Measurements from ENCODE around the gene HNRNPUL1. TPM values are rescaled to one million over a fixed set of nuclear protein-coding genes. Genes with fewer than 3 reads are reported as not detected.

Gene HNRNPUL1
- total and polyA plus RNA-seq, 2 experiments from 2014 or later = 111 to 112 TPM

GRCh38 chr19:41273076-41273475 is 8.9 kb downstream of the HNRNPUL1 start:
- H2AFZ ChIP-seq = no peak overlapping the region
- WGBS, 2 experiments (ENCODE audit: low coverage in 1 of 2, low lambda C conversion rate in 2 of 2, missing lambda C conversion rate in 2 of 2) = 80 to 81% methylated on average over 6 of the region's 6 CpGs
- peaks cover 88% of the 10 kb centered on the region for H3K79me2 ChIP-seq (ENCODE audit: insufficient read depth)
- no peaks in the 10 kb centered on the region for H3K9me3 ChIP-seq (ENCODE audit: low read depth)
- no peaks in the 10 kb centered on the region for H4K20me1 ChIP-seq (ENCODE audit: insufficient read depth)
- TF ChIP-seq EZH2 (IDR thresholded peaks at IDR 0.05; ENCODE audit: insufficient read depth, poor library complexity, severe bottlenecking) (no peak), EZH2phosphoT487 (IDR thresholded peaks at IDR 0.05; ENCODE audit: insufficient read depth, low read depth) (no peak)
- H3K9ac ChIP-seq = no peak overlapping the region
- in situ Hi-C loops (cut with MboI) = no loop called here
- H3K4me3 ChIP-seq = no peak overlapping the region
- no peak overlapping the region for H3K27ac ChIP-seq
- H3K9me2 ChIP-seq (ENCODE audit: insufficient read depth) = no peaks in the 10 kb centered on the region
- H3F3A ChIP-seq (ENCODE audit: insufficient read depth) = no peaks in the 10 kb centered on the region
- peaks cover 92% of the 10 kb centered on the region for H3K36me3 ChIP-seq (ENCODE audit: low read depth)
- H3K27me3 ChIP-seq (replicated peaks; ENCODE audit: insufficient read depth) = no peaks in the 10 kb centered on the region
- no peaks in the 10 kb centered on the region for H3K4me1 ChIP-seq (ENCODE audit: insufficient read depth)
- no peak for DNase-seq
- H3K4me2 ChIP-seq (ENCODE audit: unreplicated experiment) = no peak overlapping the region

- 93 to 97% methylated on average over 5 of the region's 5 CpGs for WGBS, 2 experiments (ENCODE audit: low coverage in 1 of 2, low lambda C conversion rate in 2 of 2, missing lambda C conversion rate in 2 of 2)
- peaks cover 85% of the 10 kb centered on the region for H3K79me2 ChIP-seq (ENCODE audit: insufficient read depth)
- in situ Hi-C loops (cut with MboI) = no loop called here
- H3K4me3 ChIP-seq = no peak overlapping the region
- peaks cover 92% of the 10 kb centered on the region for H3K36me3 ChIP-seq (ENCODE audit: low read depth)
- no peak overlapping the region for H3K4me2 ChIP-seq (ENCODE audit: unreplicated experiment)
- H3K9me3 ChIP-seq (ENCODE audit: low read depth) = no peaks in the 10 kb centered on the region
- H3K4me1 ChIP-seq (ENCODE audit: insufficient read depth) = no peaks in the 10 kb centered on the region
- TF ChIP-seq EZH2phosphoT487 (IDR thresholded peaks at IDR 0.05; ENCODE audit: insufficient read depth, low read depth) (no peak), EZH2 (IDR thresholded peaks at IDR 0.05; ENCODE audit: insufficient read depth, poor library complexity, severe bottlenecking) (no peak)
- no peak overlapping the region for H3K9ac ChIP-seq
- peaks cover 8% of the 10 kb centered on the region; the same call in 1 of the 2 replicates for H3F3A ChIP-seq (ENCODE audit: insufficient read depth)
- H4K20me1 ChIP-seq (ENCODE audit: insufficient read depth) = no peaks in the 10 kb centered on the region
- no peaks in the 10 kb centered on the region for H3K9me2 ChIP-seq (ENCODE audit: insufficient read depth)
- no peak for DNase-seq
- H2AFZ ChIP-seq = no peak overlapping the region
- no peaks in the 10 kb centered on the region for H3K27me3 ChIP-seq (replicated peaks; ENCODE audit: insufficient read depth)
- H3K27ac ChIP-seq = no peak overlapping the region
Observed at GRCh38 chr19:41274802-41275201, 10.6 kb downstream of the HNRNPUL1 start.

- Histone ChIP-seq H3K27me3 (replicated peaks; ENCODE audit: insufficient read depth) (no peaks in the 10 kb centered on the region), H3K9ac (no peak overlapping the region), H4K20me1 (ENCODE audit: insufficient read depth) (no peaks in the 10 kb centered on the region), H2AFZ (no peak overlapping the region), H3K4me1 (ENCODE audit: insufficient read depth) (no peaks in the 10 kb centered on the region), H3F3A (ENCODE audit: insufficient read depth) (peaks cover 17% of the 10 kb centered on the region; the same call in 1 of the 2 replicates), H3K79me2 (ENCODE audit: insufficient read depth) (peaks cover 75% of the 10 kb centered on the region), H3K9me3 (ENCODE audit: low read depth) (no peaks in the 10 kb centered on the region), H3K4me3 (no peak overlapping the region), H3K27ac (0 out of 2 replicates have a peak overlapping the region, but pooled peaks have one; percentile 15), H3K4me2 (ENCODE audit: unreplicated experiment) (no peak overlapping the region), H3K36me3 (ENCODE audit: low read depth) (peaks cover 95% of the 10 kb centered on the region), H3K9me2 (ENCODE audit: insufficient read depth) (no peaks in the 10 kb centered on the region)
- in situ Hi-C loops (cut with MboI) = no loop called here
- WGBS, 2 experiments (ENCODE audit: low coverage in 1 of 2, low lambda C conversion rate in 2 of 2, missing lambda C conversion rate in 2 of 2) = 87 to 92% methylated on average over 3 of the region's 3 CpGs
- DNase-seq = peak; percentile 20
- TF ChIP-seq EZH2phosphoT487 (IDR thresholded peaks at IDR 0.05; ENCODE audit: insufficient read depth, low read depth) (no peak), EZH2 (IDR thresholded peaks at IDR 0.05; ENCODE audit: insufficient read depth, poor library complexity, severe bottlenecking) (no peak)
Observed at GRCh38 chr19:41276231-41276630, 12.1 kb downstream of the HNRNPUL1 start.

- Histone ChIP-seq H3F3A (ENCODE audit: insufficient read depth) (peaks cover 17% of the 10 kb centered on the region; the same call in 1 of the 2 replicates), H2AFZ (no peak overlapping the region), H3K9me2 (ENCODE audit: insufficient read depth) (no peaks in the 10 kb centered on the region), H4K20me1 (ENCODE audit: insufficient read depth) (no peaks in the 10 kb centered on the region), H3K36me3 (ENCODE audit: low read depth) (peaks cover 93% of the 10 kb centered on the region), H3K27ac (no peak overlapping the region), H3K27me3 (replicated peaks; ENCODE audit: insufficient read depth) (no peaks in the 10 kb centered on the region), H3K4me1 (ENCODE audit: insufficient read depth) (no peaks in the 10 kb centered on the region), H3K9ac (no peak overlapping the region), H3K9me3 (ENCODE audit: low read depth) (no peaks in the 10 kb centered on the region), H3K4me3 (no peak overlapping the region), H3K79me2 (ENCODE audit: insufficient read depth) (peaks cover 59% of the 10 kb centered on the region), H3K4me2 (ENCODE audit: unreplicated experiment) (no peak overlapping the region)
- 95 to 100% methylated on average over 2 of the region's 2 CpGs for WGBS, 2 experiments (ENCODE audit: low coverage in 1 of 2, low lambda C conversion rate in 2 of 2, missing lambda C conversion rate in 2 of 2)
- DNase-seq = no peak
- in situ Hi-C loops (cut with MboI) = no loop called here
- TF ChIP-seq EZH2phosphoT487 (IDR thresholded peaks at IDR 0.05; ENCODE audit: insufficient read depth, low read depth) = no peak
- TF ChIP-seq EZH2 (IDR thresholded peaks at IDR 0.05; ENCODE audit: insufficient read depth, poor library complexity, severe bottlenecking) = no peak
Observed at GRCh38 chr19:41278478-41278877, 14.3 kb downstream of the HNRNPUL1 start.
